Measurements from ENCODE around the gene ORMDL2.
"Not testable (repeated sequence)": the region's sequence is repeated elsewhere in the genome, so short reads cannot be mapped to it uniquely, and the experiment has no call there.

The ORMDL2 gene

DNA sequence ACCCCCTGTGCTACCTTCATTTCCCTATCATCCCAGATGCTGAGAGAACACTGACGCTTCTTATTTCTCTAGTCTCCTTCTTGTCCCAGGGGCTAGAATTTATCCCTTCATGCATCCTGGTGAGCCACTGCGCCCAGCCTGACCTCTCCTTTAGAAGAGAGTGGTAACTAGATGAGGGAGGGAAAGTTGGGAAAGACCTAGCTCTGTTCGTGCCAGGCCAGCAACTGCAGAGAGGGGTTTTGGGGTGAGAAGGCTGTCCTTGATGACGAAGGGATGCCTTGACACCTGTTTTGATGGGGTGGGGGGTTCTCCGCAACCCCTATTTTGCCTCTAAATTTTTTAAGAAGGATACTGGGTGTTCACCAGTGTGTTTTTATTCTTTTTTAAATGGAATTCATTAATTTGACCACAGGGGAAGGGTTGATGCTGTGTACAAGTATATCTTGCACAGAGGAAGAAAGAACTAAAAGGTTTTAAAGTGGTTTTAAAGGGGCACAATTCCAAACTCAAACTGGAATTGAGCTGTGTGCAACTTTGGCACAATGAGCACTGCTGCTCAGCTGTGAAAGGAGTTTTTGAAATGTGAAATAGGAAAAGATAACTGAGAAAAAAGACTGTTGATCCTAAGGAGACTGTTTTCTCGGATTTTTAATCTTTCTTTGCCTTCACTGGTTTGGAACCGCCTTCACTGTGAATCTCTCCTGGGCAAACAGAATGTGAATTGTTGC, 31.9 kb downstream of the ORMDL2 start:
- no peak for DNase-seq (ENCODE audit: low read depth)
- H3K4me3 ChIP-seq (ENCODE audit: low read depth, low read length) = no peak overlapping the region

GRCh38 chr12:55850401-55850800, 32.6 kb downstream of the ORMDL2 start:
- no peak for DNase-seq (ENCODE audit: low read depth)
- H3K4me3 ChIP-seq (ENCODE audit: low read depth, low read length) = no peak overlapping the region

- DNase-seq (ENCODE audit: low read depth) = peak; percentile 41
- no peak overlapping the region for H3K4me3 ChIP-seq (ENCODE audit: low read depth, low read length)
Measured at GRCh38 chr12:55850893-55851292, 33.1 kb downstream of the ORMDL2 start.

DNA sequence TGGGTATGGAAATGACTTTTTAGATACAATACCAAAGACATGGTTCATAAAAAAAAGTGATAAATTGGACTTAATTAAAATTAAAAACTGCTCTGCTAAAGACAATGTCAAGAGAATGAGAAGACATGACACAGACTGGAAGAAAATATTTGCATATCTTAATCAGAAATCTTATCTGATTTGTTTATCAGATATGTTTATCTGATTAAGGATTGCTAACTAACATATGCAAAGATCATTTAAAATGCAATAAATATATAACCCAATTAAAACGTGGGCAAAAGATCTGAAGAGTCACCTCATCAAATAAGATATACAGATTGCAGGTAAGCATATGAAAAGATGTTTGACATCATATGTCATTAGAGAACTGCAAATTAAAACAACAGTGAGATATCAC, 34.9 kb downstream of the ORMDL2 start:
- no peak overlapping the region for H3K4me3 ChIP-seq (ENCODE audit: low read depth, low read length)
- no peak for DNase-seq (ENCODE audit: low read depth)

- no peak for DNase-seq (ENCODE audit: low read depth)
- H3K4me3 ChIP-seq (ENCODE audit: low read depth, low read length) = no peak overlapping the region
Measured at GRCh38 chr12:55861396-55861795, 43.6 kb downstream of the ORMDL2 start.

GRCh38 chr12:55861871-55862270, 44.0 kb downstream of the ORMDL2 start:
- DNase-seq (ENCODE audit: low read depth) = no peak
- no peak overlapping the region for H3K4me3 ChIP-seq (ENCODE audit: low read depth, low read length)

DNA sequence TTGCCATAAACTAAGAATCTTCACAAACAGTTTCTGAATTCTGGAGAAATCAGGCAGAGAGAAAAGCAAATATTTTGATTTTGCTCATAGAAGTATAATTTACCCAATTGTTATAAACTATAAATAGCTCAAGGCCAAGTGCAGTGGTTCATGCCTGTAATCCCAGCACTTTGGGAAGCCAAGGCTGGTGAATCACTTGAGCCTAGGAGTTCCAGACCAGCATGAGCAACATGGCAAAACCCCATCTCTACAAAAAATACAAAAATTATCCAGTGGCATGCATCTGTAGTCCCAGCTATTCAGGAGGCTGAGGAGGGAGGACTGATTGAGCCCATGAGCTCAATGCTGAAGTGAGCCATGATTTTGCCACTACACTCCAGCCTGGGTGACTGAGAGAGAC, 44.4 kb downstream of the ORMDL2 start:
- H3K4me3 ChIP-seq (ENCODE audit: low read depth, low read length) = no peak overlapping the region
- DNase-seq (ENCODE audit: low read depth) = no peak

GRCh38 chr12:55862931-55863330, 45.1 kb downstream of the ORMDL2 start:
- not testable (repeated sequence) for DNase-seq (ENCODE audit: low read depth); H3K4me3 ChIP-seq (ENCODE audit: low read depth, low read length)

GRCh38 chr12:55865327-55865726, 47.5 kb downstream of the ORMDL2 start:
- H3K4me3 ChIP-seq (ENCODE audit: low read depth, low read length) = no peak overlapping the region
- DNase-seq (ENCODE audit: low read depth) = no peak

GRCh38 chr12:55866454-55867004, 48.7 kb downstream of the ORMDL2 start:
- not testable (repeated sequence) for DNase-seq (ENCODE audit: low read depth); H3K4me3 ChIP-seq (ENCODE audit: low read depth, low read length)

All from skeletal muscle cell (primary cell).